Esophagus squamous epithelium (tissue), 4 donors: ENCODE results near the gene LIN9.
"Not testable (repeated sequence)": the region's sequence is repeated elsewhere in the genome, so short reads cannot be mapped to it uniquely, and the experiment has no call there.

Experiments used
- CTCF ChIP-seq, 6 experiments: fragments of 450-650 bp in 4 of 6; fragments of 200-600 bp in 2 of 6; sonication (generic) in 2 of 6; IDR thresholded peaks; one replicate each; pipeline ENCODE4 v1.5.1; 2016 to 2019; ENCODE audit warnings: antibody characterized with exemption in 6 of 6, mild to moderate bottlenecking in 4 of 6, moderate library complexity in 4 of 6
- POLR2A ChIP-seq, 4 donors: fragments of 450-650 bp; IDR thresholded peaks; one replicate each; pipeline ENCODE4 v1.6.1; 2017; ENCODE audit warnings: antibody characterized with exemption in 4 of 4, mild to moderate bottlenecking in 4 of 4, moderate library complexity in 3 of 4

- not testable (repeated sequence) for TF ChIP-seq POLR2A, CTCF (IDR thresholded peaks at IDR 0.05)
Measured at GRCh38 chr1:226340111-226340510, 31.1 kb upstream of the LIN9 start.
